T follicular helper cell (primary cell): ENCODE data around the gene ST6GAL1.

Source experiments
- DNase-seq: peaks from one replicate; pipeline ENCODE4 v3.0.0-alpha.2; 2020; ENCODE audit warnings: low read depth

ST6GAL1 gene

GRCh38 chr3:186915806-186916796 lies 14.2 kb upstream of the ST6GAL1 start:
- no peak for DNase-seq

- DNase-seq, result no peak
Observed at GRCh38 chr3:186917512-186918312, 12.6 kb upstream of the ST6GAL1 start.

DNA sequence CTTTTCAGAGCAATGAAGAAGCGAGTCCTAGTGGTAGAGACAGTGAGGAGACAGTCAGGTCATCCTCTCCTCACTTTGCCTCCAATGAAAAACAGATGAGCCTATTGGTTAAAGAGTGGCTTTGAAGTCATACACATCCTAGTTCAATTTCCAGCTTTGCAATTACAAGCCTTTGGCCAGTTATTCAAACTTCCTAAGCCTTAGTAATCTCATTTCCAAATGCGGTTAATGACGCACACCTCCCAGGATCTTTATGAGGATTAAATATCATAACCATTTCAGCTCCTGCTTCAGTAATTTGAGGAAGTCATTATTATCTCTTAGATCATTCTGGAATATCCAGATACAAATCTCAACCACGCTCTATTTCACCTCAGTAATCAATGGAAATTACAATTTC lies 10.0 kb upstream of the ST6GAL1 start:
- no peak for DNase-seq

DNA sequence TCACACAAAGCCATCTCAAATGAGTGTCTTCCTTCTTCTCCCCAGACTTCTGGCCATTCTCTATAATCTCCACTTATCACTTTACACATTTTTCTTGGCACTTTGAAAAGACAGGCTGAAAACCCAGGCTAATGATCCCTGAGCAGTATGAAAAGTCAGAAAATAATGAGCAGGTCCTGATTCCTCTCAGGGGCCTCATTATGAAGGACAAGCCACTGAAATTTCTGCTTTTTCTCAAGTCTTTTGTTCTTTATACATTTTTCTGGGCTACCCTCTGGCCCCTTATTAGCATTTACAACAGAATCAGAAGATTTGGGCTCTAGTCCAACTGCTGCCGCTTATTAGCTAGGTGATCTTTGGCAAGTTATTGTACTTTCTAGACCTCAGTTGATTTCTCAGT lies 9.5 kb upstream of the ST6GAL1 start:
- DNase-seq, result no peak

DNA sequence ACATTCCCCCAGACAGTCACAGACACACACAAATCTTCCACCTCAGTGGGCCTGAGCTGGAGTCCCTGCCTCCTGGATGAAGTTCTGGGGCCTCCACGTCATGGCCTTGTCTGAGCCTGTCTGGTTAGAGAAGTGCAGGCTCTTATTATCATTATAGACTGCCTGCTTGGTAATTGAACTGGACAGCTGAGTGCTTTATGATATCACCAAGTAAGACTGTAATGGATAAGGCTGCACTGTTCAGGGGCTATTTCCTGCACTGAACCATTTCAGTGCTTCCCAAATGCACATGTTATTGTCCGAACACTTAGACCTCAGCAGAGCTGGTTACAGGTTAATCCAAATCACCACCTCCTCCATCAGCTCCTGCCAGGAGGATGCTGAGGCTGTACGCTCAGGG lies 8.7 kb upstream of the ST6GAL1 start:
- DNase-seq, result no peak

DNA sequence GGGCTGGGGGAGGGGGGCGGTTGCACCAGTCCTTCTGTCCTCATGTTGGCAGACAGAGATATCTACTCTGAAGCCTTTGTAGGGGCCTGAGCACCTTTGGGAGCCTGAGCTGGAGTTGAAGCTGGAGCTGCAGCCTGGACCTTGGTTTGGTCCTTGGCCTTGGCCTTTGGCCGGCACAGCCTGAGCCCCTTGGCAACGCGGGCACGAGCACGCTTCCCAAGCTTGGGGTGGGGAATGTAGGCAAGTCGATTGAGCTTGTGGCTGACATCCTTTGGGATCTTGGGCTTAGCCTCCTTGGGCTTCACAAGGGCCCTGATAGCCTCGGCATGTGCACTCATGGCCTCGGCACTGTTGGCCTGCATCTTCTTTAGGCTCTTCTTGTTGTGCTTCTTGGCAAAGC lies 8.1 kb upstream of the ST6GAL1 start:
- no peak for DNase-seq

- no peak for DNase-seq
Observed at GRCh38 chr3:186922790-186923189, 7.5 kb upstream of the ST6GAL1 start.

DNA sequence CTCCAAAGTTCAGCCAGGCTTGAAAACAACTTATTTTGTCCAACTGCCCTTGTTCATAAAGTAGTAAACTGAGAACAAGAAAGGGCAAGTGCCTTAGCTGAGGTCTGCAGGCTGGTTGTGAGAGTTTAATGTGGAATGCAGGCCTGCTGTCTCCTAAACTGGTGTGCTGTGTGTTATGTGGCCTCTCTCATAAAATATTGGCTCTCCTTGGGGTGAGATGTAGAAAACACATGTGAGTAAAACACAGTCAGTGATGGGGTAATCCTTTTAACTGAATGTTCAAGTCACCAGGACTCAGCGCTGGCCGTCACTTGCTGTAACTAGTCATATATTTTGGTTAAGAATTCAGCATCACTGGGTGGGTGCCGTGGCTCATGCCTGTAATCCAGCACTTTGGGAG lies 7.1 kb upstream of the ST6GAL1 start:
- no peak for DNase-seq

DNA sequence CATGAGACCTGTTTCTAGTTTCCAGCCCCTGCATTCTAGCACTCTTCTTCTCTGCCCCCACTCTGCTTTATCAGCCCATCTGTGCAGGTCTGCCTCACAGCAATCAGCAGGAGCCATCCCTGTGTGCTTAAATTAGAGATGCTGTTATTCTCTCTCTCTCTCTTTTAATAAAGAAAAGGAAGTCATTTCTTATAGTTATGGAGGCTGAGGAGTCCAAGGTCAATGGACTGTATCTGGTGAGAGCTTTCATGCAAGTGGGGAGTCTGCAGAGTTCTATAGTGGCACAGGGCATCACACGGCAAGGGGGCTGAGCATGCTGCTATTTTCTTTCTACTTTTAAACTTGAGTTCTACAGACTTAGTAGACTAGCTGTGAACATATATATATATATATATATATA lies 4.5 kb upstream of the ST6GAL1 start:
- no peak for DNase-seq

GRCh38 chr3:186929186-186929585 lies 1.1 kb upstream of the ST6GAL1 start:
- no peak for DNase-seq

DNA sequence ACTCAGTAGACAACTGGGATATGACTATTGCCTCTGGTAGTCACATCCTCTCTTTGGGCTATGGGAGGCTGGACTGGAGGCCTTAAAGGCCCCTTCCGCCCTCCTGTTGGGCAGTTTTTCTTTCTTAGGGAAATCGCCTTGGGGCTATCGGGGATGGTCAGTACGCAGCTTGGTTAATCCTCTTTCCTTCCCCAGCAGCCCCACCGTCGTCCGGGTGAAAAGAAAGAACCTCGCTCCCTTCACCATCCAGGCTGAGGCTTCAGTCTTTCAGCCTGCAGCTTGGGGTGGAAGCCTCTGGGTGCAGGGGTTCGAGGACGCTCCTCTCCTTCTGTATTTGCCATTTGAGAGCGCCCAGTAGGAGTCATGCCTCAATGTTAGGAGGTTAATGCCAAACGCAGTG lies 641 bp upstream of the ST6GAL1 start:
- no peak for DNase-seq

DNA sequence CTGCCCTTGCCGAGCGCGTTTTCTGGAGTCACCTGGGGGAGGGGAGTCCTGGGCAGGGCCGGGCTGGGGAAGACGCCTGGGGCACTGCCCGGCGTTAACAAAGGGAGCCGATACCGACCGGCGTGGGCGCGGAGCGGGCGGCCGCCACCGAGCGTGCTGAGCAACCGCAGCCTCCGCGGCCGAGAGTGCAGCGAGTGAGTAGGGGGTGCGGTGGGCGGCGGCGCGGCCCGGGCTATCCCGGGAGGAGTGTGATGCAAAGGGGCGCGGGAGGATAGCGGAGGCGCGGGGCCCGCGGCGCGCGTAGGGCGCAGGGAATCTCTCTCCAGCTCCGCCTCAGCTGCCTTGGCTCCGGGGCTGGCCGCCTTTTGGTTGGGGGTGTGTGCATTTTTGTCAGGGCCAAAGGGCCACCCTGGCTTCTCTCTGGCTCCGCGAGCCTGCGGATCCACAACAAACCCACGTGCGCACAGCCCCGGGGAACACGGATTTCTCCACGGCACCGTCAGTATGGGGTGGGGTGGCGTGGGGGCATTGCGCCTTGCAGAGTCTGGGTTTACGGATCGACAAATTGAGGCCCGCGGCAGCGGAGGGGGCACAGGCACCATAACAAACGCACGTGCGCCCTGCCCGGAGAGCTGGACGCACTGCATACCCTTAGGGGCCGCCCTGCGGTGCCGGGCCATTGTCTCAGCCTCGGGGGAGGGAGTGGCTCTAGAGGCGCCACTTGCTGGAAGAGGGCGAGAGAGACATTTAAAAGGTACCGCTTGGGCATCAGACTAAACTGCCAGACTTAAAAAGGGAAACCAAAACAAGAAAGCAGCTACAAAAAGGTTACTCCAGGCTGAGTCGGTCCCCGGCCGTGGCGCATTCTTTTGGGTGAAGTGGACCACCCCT lies 560 bp downstream of the ST6GAL1 start:
- DNase-seq, result peak; percentile 58

- DNase-seq, result no peak
Observed at GRCh38 chr3:186931532-186932280, 1.4 kb downstream of the ST6GAL1 start.

DNA sequence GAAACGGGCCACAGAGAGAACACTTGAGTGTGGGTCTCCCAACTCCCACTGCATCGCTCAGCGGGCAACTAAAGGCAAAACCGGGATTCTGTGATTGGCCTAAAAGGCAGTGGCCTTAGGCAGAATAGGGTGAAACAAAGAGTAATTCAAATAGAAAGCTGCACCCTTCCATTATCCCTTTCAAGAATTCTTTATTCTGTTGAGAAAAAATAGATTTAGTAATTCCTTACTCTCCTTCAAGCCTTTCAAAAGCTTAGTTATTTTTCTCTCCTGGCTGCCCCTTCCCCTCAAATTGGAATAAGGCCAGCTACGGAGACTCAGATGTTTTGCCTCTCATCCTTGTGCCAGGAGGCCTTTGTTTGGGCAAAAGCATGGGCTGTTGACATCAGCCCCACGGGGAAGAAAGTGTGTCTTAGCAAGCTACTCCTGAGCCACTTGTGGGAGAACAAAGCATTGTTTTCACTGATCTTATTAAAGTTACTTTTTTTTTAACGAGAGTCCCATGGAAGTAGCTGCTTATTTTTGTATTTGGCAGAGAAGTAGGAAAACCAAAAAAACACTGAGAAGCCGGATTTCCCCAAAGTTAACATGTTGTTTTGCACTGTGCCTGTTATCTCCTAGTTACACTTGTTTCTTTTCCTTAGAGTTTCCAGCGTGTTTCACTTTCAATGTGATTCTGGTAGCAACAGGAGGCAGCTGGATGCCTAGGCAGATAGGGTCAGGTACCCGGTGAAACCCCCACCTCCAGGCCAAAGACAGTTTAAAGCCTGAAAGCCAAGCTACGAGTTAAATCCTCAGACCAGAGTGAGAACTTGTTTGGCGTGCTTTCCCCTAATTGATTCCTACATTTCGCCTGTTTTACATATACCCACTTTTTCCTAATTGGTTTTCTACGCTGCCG lies 2.2 kb downstream of the ST6GAL1 start:
- no peak for DNase-seq

DNA sequence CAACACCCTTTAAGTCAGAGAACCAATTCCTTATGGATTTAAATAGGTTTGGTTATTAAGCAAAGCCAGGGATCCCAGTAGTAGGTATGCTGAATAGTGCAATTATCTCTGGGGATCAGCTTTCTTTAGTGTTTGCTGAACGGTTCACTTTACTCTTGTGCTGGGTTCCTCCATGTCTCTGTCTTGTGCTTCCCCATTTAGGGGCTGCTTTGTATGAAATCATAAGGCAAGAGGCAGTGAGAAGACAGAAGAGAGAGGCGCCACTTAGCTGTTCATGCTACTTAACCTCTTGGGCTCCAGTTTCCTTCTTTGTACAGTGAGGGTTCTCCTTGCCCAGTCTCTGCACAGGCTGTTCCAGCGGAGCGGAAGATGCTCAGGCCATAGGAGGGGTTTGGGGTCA lies 3.5 kb downstream of the ST6GAL1 start:
- DNase-seq, result no peak

DNA sequence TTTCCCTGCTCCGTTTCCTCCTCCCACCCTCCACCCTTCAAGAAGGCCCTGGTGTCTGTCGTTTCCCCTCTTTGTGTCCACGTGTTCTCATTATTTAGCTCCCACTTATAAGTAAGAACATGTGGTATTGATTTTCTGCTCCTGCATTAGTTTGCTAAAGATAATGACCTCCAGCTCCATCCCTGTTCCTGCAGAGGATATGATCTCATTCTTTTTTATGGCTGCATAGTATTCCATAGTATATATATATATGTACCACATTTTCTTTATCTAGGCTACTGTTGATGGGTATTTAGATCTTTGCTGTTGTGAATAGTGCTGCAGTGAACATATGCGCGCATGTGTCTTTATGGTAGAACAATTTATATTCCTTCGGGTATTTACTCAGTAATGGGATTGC lies 4.8 kb downstream of the ST6GAL1 start:
- no peak for DNase-seq

DNA sequence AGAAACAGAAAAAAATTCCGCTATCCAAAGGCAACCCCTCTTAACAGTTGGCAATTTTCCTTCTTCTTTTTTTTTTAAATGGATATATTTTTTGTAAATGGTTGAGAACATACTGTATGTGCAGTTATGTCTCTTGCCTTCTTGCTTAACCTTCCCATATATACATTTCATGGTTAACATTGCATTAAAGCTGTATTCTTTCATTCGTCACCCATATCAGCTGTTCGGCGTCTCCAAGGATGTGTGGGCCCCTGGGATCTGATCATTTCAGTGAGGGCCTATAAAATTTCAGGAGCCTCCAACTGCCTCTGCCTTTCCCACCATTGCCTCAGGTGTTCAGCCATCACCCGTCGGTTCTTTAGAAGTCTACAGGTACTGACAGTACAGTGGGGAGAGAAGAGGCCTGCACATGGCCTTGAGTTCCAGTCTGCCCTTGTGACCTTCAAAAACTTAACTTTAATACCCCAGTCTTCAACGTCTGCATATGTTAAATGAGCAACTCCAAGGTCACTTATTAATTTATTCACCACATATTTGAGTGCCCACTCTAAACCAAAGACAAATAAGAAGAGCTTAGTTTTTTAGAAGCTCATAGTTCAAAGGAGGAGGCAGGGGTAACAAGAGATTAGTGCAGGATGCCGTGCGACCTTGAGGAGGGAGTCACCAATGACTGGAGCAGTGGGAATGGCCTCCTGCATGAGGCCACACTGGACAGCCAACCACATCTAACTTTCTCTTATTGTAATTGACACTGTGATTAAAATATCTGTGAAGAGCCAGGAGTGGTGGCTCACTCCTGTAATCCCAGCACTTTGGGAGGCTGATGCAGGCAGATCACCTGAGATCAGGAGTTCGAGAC lies 6.9 kb downstream of the ST6GAL1 start:
- no peak for DNase-seq

- no peak for DNase-seq
Observed at GRCh38 chr3:186938716-186939115, 8.4 kb downstream of the ST6GAL1 start.

GRCh38 chr3:186939536-186939935 lies 9.2 kb downstream of the ST6GAL1 start:
- no peak for DNase-seq
